H1 (cell line): ENCODE results near the gene RICTOR. TPM values are rescaled to one million over a fixed set of nuclear protein-coding genes. Genes with fewer than 3 reads are reported as not detected.

Source experiments
- CTCF ChIA-PET: fragments of 300-600 bp; sonication (Branson Sonifier 250); formaldehyde crosslinking; loops from one replicate; lab custom pipeline; 2021; ENCODE audit not compliant: partially characterized antibody; lab: Charles Lee
- POLR2A ChIA-PET: fragments of 300-600 bp; sonication (Branson Sonifier 250); formaldehyde crosslinking; loops from one replicate; lab custom pipeline; 2021; ENCODE audit warnings: inconsistent platforms; ENCODE audit not compliant: partially characterized antibody; lab: Charles Lee
- DNase-seq, 2 experiments: peaks; one replicate each; pipeline versions ENCODE4 v3.0.0 to v3.0.0-alpha.2; 2010 to 2022; ENCODE audit warnings: low spot score in 2 of 2, low read depth in 1 of 2, mixed read lengths in 1 of 2
- FAIRE-seq: peaks from 2 replicates; lab custom pipeline; 2011; peaks lifted over from hg19 to GRCh38; lab: Jason Lieb, UNC
- H2AFZ ChIP-seq: 2 replicates; pipeline ENCODE4 v1.8.1; 2012; ENCODE audit warnings: low read length, inconsistent platforms
- H2AK5ac ChIP-seq: 2 replicates; pipeline ENCODE4 v1.6.1; 2013; ENCODE audit warnings: low read depth, low read length
- H2BK120ac ChIP-seq: replicated peaks from 2 replicates; pipeline ENCODE3; 2013; ENCODE audit warnings: low read depth, low read length, inconsistent platforms
- H2BK12ac ChIP-seq: 2 replicates; pipeline ENCODE4 v1.6.1; 2013; ENCODE audit warnings: low read depth, low read length
- H2BK15ac ChIP-seq: 2 replicates; pipeline ENCODE4 v1.6.1; 2013; ENCODE audit warnings: low read length
- H2BK20ac ChIP-seq: 2 replicates; pipeline ENCODE4 v1.6.1; 2013; ENCODE audit warnings: low read length
- H2BK5ac ChIP-seq: 2 replicates; pipeline ENCODE4 v1.6.1; 2013; ENCODE audit warnings: low read depth, low read length
- H3K14ac ChIP-seq: 2 replicates; pipeline ENCODE4 v1.6.1; 2013; ENCODE audit warnings: inconsistent platforms; ENCODE audit not compliant: insufficient read length
- H3K18ac ChIP-seq: 2 replicates; pipeline ENCODE4 v1.6.1; 2013; ENCODE audit warnings: low read length; ENCODE audit errors: extremely low read depth
- H3K23ac ChIP-seq: 2 replicates; pipeline ENCODE4 v1.6.1; 2013; ENCODE audit warnings: inconsistent platforms; ENCODE audit not compliant: insufficient read length
- H3K23me2 ChIP-seq: 2 replicates; pipeline ENCODE4 v1.6.1; 2013; ENCODE audit warnings: low read depth, low read length
- H3K27ac ChIP-seq: 2 replicates; pipeline ENCODE4 v1.6.1; 2011; ENCODE audit warnings: low read depth, low read length, inconsistent platforms
- H3K27me3 ChIP-seq, 4 experiments: replicated peaks in 1 of 4; 1 replicate in 1 of 4; 2 replicates in 3 of 4; pipeline versions ENCODE4 v1.6.1 to v1.8.1; 2011 to 2013; ENCODE audit warnings: low read length in 3 of 4, mild to moderate bottlenecking in 3 of 4, inconsistent platforms in 2 of 4, mixed read lengths in 2 of 4, moderate library complexity in 1 of 4; ENCODE audit not compliant: control insufficient read depth in 3 of 4, insufficient read depth in 3 of 4; ENCODE audit errors: extremely low read depth in 1 of 4
- H3K36me3 ChIP-seq, 4 experiments: 2 replicates each; pipeline versions ENCODE4 v1.6.1 to v1.8.1; 2011 to 2013; ENCODE audit warnings: mild to moderate bottlenecking in 4 of 4, low read length in 3 of 4, moderate library complexity in 2 of 4, control low read depth in 1 of 4, inconsistent platforms in 1 of 4; ENCODE audit not compliant: insufficient read depth in 4 of 4, control insufficient read depth in 2 of 4
- H3K4ac ChIP-seq: replicated peaks from 2 replicates; pipeline ENCODE3; 2013; ENCODE audit warnings: low read length, low read depth, mixed read lengths, inconsistent platforms; ENCODE audit not compliant: insufficient read length
- H3K4me1 ChIP-seq, 4 experiments: replicated peaks in 1 of 4; 1 replicate in 1 of 4; 2 replicates in 3 of 4; pipeline versions ENCODE4 v1.6.1 to v1.8.1; 2011 to 2013; ENCODE audit warnings: low read length in 3 of 4, inconsistent platforms in 2 of 4, mixed read lengths in 1 of 4; ENCODE audit not compliant: insufficient read depth in 4 of 4, control insufficient read depth in 3 of 4
- H3K4me2 ChIP-seq, 2 experiments: 2 replicates each; pipeline versions ENCODE4 v1.6.1 to v1.8.1; 2011 to 2013; ENCODE audit warnings: low read depth in 2 of 2, low read length in 2 of 2, control low read depth in 1 of 2, inconsistent platforms in 1 of 2, mild to moderate bottlenecking in 1 of 2; ENCODE audit not compliant: insufficient read depth in 1 of 2
- H3K4me3 ChIP-seq, 4 experiments: fragments of 200-600, 300-600 bp in 1 of 4; sonication (generic), shearing (Covaris generic), sonication (Bioruptor Twin) in 1 of 4; 2 replicates each; pipeline versions ENCODE4 v1.5.1 to v1.8.1; 2011 to 2016; ENCODE audit warnings: low read length in 4 of 4, low read depth in 3 of 4, control low read depth in 2 of 4, inconsistent platforms in 2 of 4, mild to moderate bottlenecking in 2 of 4, mixed read lengths in 1 of 4, moderate library complexity in 1 of 4; ENCODE audit not compliant: insufficient read depth in 2 of 4; ENCODE audit errors: extremely low read depth in 1 of 4
- H3K56ac ChIP-seq: replicated peaks from 2 replicates; pipeline ENCODE3; 2013; ENCODE audit warnings: low read depth, mild to moderate bottlenecking, mixed read lengths, low read length, inconsistent platforms; ENCODE audit not compliant: insufficient read length
- H3K79me1 ChIP-seq: 2 replicates; pipeline ENCODE4 v1.6.1; 2013; ENCODE audit warnings: low read depth, low read length, control low read depth
- H3K79me2 ChIP-seq, 2 experiments: 2 replicates each; pipeline versions ENCODE4 v1.6.1 to v1.8.1; 2012 to 2013; ENCODE audit warnings: low read length in 2 of 2, mild to moderate bottlenecking in 2 of 2, inconsistent platforms in 1 of 2; ENCODE audit not compliant: insufficient read depth in 2 of 2, control insufficient read depth in 1 of 2
- H3K9ac ChIP-seq, 4 experiments: replicated peaks in 1 of 4; 1 replicate in 1 of 4; 2 replicates in 3 of 4; pipeline versions ENCODE4 v1.6.1 to v1.8.1; 2011 to 2013; ENCODE audit warnings: low read depth in 3 of 4, low read length in 3 of 4, control low read depth in 2 of 4, mild to moderate bottlenecking in 2 of 4, moderate library complexity in 2 of 4, inconsistent platforms in 1 of 4; ENCODE audit errors: extremely low read depth in 1 of 4
- H3K9me3 ChIP-seq, 2 experiments: 2 replicates each; pipeline versions ENCODE4 v1.6.1 to v1.8.1; 2012 to 2013; ENCODE audit warnings: mild to moderate bottlenecking in 2 of 2, moderate library complexity in 2 of 2, control low read depth in 1 of 2, inconsistent platforms in 1 of 2, low read depth in 1 of 2, low read length in 1 of 2, mixed read lengths in 1 of 2; ENCODE audit not compliant: insufficient read depth in 2 of 2
- H4K20me1 ChIP-seq, 2 experiments: replicated peaks in 1 of 2; 2 replicates each; pipeline versions ENCODE3 to v1.8.1; 2011 to 2013; ENCODE audit warnings: inconsistent platforms in 2 of 2, low read length in 2 of 2, mild to moderate bottlenecking in 1 of 2; ENCODE audit not compliant: insufficient read depth in 2 of 2, control insufficient read depth in 1 of 2
- H4K5ac ChIP-seq: 2 replicates; pipeline ENCODE4 v1.6.1; 2013; ENCODE audit warnings: low read length, low read depth, mixed read lengths, inconsistent platforms; ENCODE audit not compliant: insufficient read length
- H4K8ac ChIP-seq: 2 replicates; pipeline ENCODE4 v1.8.0; 2013; ENCODE audit warnings: mild to moderate bottlenecking, moderate library complexity, low read length, inconsistent platforms; ENCODE audit not compliant: insufficient read depth; ENCODE audit errors: extremely low read depth
- H4K91ac ChIP-seq: replicated peaks from 2 replicates; pipeline ENCODE3; 2013; ENCODE audit warnings: low read length, mixed read lengths, inconsistent platforms; ENCODE audit not compliant: insufficient read length
- CBX5 ChIP-seq: fragments of 300-800, 300-1000 bp; sonication (generic); IDR thresholded peaks from 2 replicates; pipeline ENCODE4 v1.7.1; 2016; ENCODE audit warnings: antibody characterized with exemption, low read length, low read depth
- EZH2 ChIP-seq: fragments of 200-600 bp; sonication (generic); IDR thresholded peaks from 2 replicates; pipeline ENCODE4 v1.7.1; 2012; ENCODE audit warnings: low read depth, mild to moderate bottlenecking, moderate library complexity, low read length, inconsistent platforms; ENCODE audit not compliant: severe bottlenecking
- GABPA ChIP-seq: IDR thresholded peaks from 2 replicates; pipeline ENCODE4 v1.6.1; 2011; ENCODE audit warnings: mild to moderate bottlenecking, low read length, moderate library complexity, borderline replicate concordance; ENCODE audit not compliant: insufficient read depth
- KDM4A ChIP-seq: IDR thresholded peaks from one replicate; pipeline ENCODE4 v1.7.1; 2012; ENCODE audit warnings: low read depth, mild to moderate bottlenecking, moderate library complexity, low read length, inconsistent platforms; ENCODE audit not compliant: severe bottlenecking
- POLR2A ChIP-seq, 2 experiments: IDR thresholded peaks; 1 replicate in 1 of 2; 2 replicates in 1 of 2; pipeline ENCODE4 v1.6.1; 2011; ENCODE audit warnings: low read depth in 2 of 2, low read length in 2 of 2, mild to moderate bottlenecking in 2 of 2; ENCODE audit errors: control extremely low read depth in 1 of 2
- SRF ChIP-seq: IDR thresholded peaks from 2 replicates; pipeline ENCODE4 v1.6.1; 2011; ENCODE audit warnings: mild to moderate bottlenecking, low read depth, low read length, moderate library complexity
- TCF12 ChIP-seq: IDR thresholded peaks from 2 replicates; pipeline ENCODE4 v1.6.1; 2011; ENCODE audit warnings: low read depth, mild to moderate bottlenecking, low read length
- WGBS, 2 experiments: shearing (Covaris generic) in 1 of 2; methylation state at CpG; one replicate each; pipeline versions ENCODE4 v1.1.6 to v1.1.7; 2013 to 2015; ENCODE audit warnings: low lambda C conversion rate in 2 of 2, mixed read lengths in 2 of 2, inconsistent platforms in 1 of 2, low coverage in 1 of 2, missing lambda C conversion rate in 1 of 2; ENCODE audit not compliant: insufficient replicate concordance in 2 of 2, insufficient coverage in 1 of 2, insufficient read length in 1 of 2; ENCODE audit errors: extremely low coverage in 1 of 2, missing lambda C conversion rate in 1 of 2; 5-methylcytosine and 5-hydroxymethylcytosine counted together
- polyA plus RNA-seq, 7 experiments: library from polyadenylated mRNA; depleted of rRNA in 3 of 7; stranded (reverse) in 5 of 7; unstranded in 2 of 7; fragments of >200 nt in 5 of 7; fragments of 200-250 nt in 2 of 7; gene quantifications; 1 replicate in 5 of 7; 2 replicates in 1 of 7; 4 replicates in 1 of 7; pipeline versions ENCODE4 v1.2.1 to v1.2.3, GENCODE V29; 2011 to 2013; ENCODE audit warnings: missing spikeins in 2 of 7, mixed read lengths in 2 of 7
- total RNA-seq: library from RNA; stranded (reverse); fragmentation: NEBNext Ultra II Directional; extraction: Animal tissue kit (Norgen Biotek cat#: 25700); gene quantifications from 2 replicates; pipeline ENCODE4 v1.2.1, GENCODE V29; 2021

The RICTOR gene
- total and polyA plus RNA-seq, 2 of the 8 experiments (the other 6 are each of a cell fraction or from before 2014, with no cell fraction given) = 4.3 to 26.6 TPM

DNA sequence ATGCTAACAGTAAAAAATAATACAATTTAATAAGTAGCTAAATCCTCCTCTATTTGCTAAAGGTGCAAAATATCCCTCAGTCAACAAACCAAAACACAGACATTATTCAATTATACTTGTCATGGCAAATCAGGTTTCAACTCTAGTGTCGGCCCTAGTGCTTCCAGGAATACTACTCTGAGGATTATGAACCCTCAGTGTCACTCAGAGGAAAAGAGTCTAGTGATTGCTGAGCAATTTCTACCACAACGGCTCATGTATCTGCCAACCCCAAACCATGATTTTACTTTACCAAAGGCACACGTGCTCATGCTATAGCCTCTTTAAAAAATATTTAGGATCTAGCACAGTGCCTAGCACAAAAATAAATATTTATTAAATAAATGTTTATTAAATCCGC is 21.0 kb downstream of the RICTOR start:
- 97% methylated on average over 4 of the region's 4 CpGs; no CpG with 5 or more reads in 1 of the 2 experiments for WGBS, 2 experiments
- H4K8ac ChIP-seq = no peak overlapping the region
- CTCF ChIA-PET = no interaction called here
- peaks cover under 1 to 88% of the 10 kb centered on the region in 2 experiments; a peak in 2 of 4 replicates for H3K79me2 ChIP-seq
- no peak for FAIRE-seq
- H3K18ac ChIP-seq = no peak overlapping the region
- H3K9ac ChIP-seq = no peak overlapping the region
- no peak overlapping the region for H2AK5ac ChIP-seq
- no peak overlapping the region for H3K4ac ChIP-seq
- no peak overlapping the region for H3K23ac ChIP-seq
- no peak overlapping the region for H3K27ac ChIP-seq
- no peaks in the 10 kb centered on the region; the same call in 1 of the 2 replicates for H3K79me1 ChIP-seq
- H2BK120ac ChIP-seq = no peak overlapping the region
- H3K4me1 ChIP-seq = no peaks in the 10 kb centered on the region
- H3K56ac ChIP-seq = no peak overlapping the region
- H2BK20ac ChIP-seq = no peak overlapping the region
- H2BK15ac ChIP-seq = no peak overlapping the region
- H3K36me3 ChIP-seq = peaks cover 0 to 2% (median 0%) of the 10 kb centered on the region in 4 experiments; a peak in 1 of 8 replicates
- H3K4me3 ChIP-seq = no peak overlapping the region
- H2BK12ac ChIP-seq = no peak overlapping the region
- no peaks in the 10 kb centered on the region for H3K27me3 ChIP-seq
- no peak overlapping the region for H2AFZ ChIP-seq
- no peak for DNase-seq
- no peak overlapping the region for H2BK5ac ChIP-seq
- H4K91ac ChIP-seq = no peak overlapping the region
- no peaks in the 10 kb centered on the region for H3K9me3 ChIP-seq
- H4K5ac ChIP-seq = no peak overlapping the region
- H3K23me2 ChIP-seq = no peaks in the 10 kb centered on the region
- no peak overlapping the region for H3K14ac ChIP-seq
- no peak overlapping the region for H3K4me2 ChIP-seq
- TF ChIP-seq EZH2 = no peak
- no peak for TF ChIP-seq CBX5
- no peak for TF ChIP-seq SRF
- TF ChIP-seq KDM4A = no peak
- TF ChIP-seq TCF12 = no peak
- no peak for TF ChIP-seq GABPA
- TF ChIP-seq POLR2A (IDR thresholded peaks at IDR 0.05; ENCODE audit: control extremely low read depth in 1 of 2, low read depth in 2 of 2, low read length in 2 of 2) = no peak
- peaks cover 0 to 2% of the 10 kb centered on the region in 2 experiments for H4K20me1 ChIP-seq
- POLR2A ChIA-PET = no interaction called here
